Stomach (tissue), 9 donors: ENCODE results near the gene ACAD10. TPM values are rescaled to one million over a fixed set of nuclear protein-coding genes. Genes with fewer than 3 reads are reported as not detected.

Experiments
- DNase-seq, 2 donors: peaks; one replicate each; pipeline versions ENCODE4 v3.0.0 to v3.0.0-alpha.2; 2013 to 2019
- H3K27ac ChIP-seq, 5 donors: fragments of 200-600 bp in 4 of 5; sonication (generic) in 4 of 5; one replicate each; pipeline ENCODE4 v1.5.1; 2013 to 2019; ENCODE audit warnings: mild to moderate bottlenecking in 1 of 5, moderate library complexity in 1 of 5
- H3K27me3 ChIP-seq, 3 donors: fragments of 200-600 bp; sonication (generic); one replicate each; pipeline ENCODE4 v1.5.1; 2017 to 2019; ENCODE audit warnings: mixed run types in 1 of 3
- H3K36me3 ChIP-seq, 4 donors: fragments of 200-600 bp; sonication (generic); 1 replicate in 3 of 4; 2 replicates in 1 of 4; pipeline ENCODE4 v1.5.1; 2016 to 2019
- H3K4me1 ChIP-seq, 4 donors: fragments of 200-600 bp; sonication (generic); one replicate each; pipeline ENCODE4 v1.5.1; 2016 to 2019
- H3K4me3 ChIP-seq, 4 donors: fragments of 200-600 bp; sonication (generic) in 3 of 4; one replicate each; pipeline ENCODE4 v1.5.1; 2016 to 2019; ENCODE audit warnings: mild to moderate bottlenecking in 1 of 4
- H3K9me3 ChIP-seq, 4 donors: fragments of 200-600 bp; sonication (generic); one replicate each; pipeline ENCODE4 v1.5.1; 2016 to 2019
- CTCF ChIP-seq, 7 experiments: fragments of 450-650 bp in 4 of 7; fragments of 200-600 bp in 3 of 7; sonication (generic) in 3 of 7; IDR thresholded peaks; one replicate each; pipeline ENCODE4 v1.5.1; 2016 to 2019; ENCODE audit warnings: antibody characterized with exemption in 7 of 7, control low read depth in 2 of 7, mild to moderate bottlenecking in 1 of 7
- EP300 ChIP-seq: sonication (generic); formaldehyde crosslinking; IDR thresholded peaks from one replicate; pipeline ENCODE4 v1.6.1; 2017; ENCODE audit warnings: antibody characterized with exemption
- POLR2A ChIP-seq, 4 donors: fragments of 450-650 bp; IDR thresholded peaks; one replicate each; pipeline ENCODE4 v1.6.1; 2016; ENCODE audit warnings: antibody characterized with exemption in 4 of 4, control low read depth in 2 of 4, mild to moderate bottlenecking in 1 of 4, moderate library complexity in 1 of 4
- POLR2AphosphoS5 ChIP-seq, 3 donors: sonication (generic); formaldehyde crosslinking; IDR thresholded peaks; one replicate each; pipeline ENCODE4 v1.6.1; 2016; ENCODE audit warnings: antibody characterized with exemption in 3 of 3
- WGBS, 5 donors: extraction: QIAGEN DNeasy Blood & Tissue Kit in 3 of 5; methylation state at CpG; one replicate each; pipeline versions ENCODE4 v1.1.5 to v1.1.7; 2013 to 2018; 5-methylcytosine and 5-hydroxymethylcytosine counted together
- intact Hi-C: fragments of 100-400 bp; cut with DNase I; formaldehyde crosslinking; loops from one replicate; pipeline ENCODE4 v1.15.1; 2023; ENCODE audit warnings: low total_unique reads
- polyA plus RNA-seq, 3 donors: library from polyadenylated mRNA; stranded (reverse); fragments of 200-250 nt; gene quantifications; one replicate each; pipeline ENCODE4 v1.2.3, GENCODE V29; 2013
- total RNA-seq, 5 donors: library from RNA; depleted of rRNA; stranded (reverse); fragments of >200 nt; gene quantifications; one replicate each; pipeline versions ENCODE4 v1.1.0 to v1.2.3, GENCODE V29; 2014 to 2016
- donor health status: healthy with polysubstance abuse.
- donor health status: Bipolar disorder and iron deficiency.
- donor health status: healthy.

The ACAD10 gene
- total and polyA plus RNA-seq, 8 donors, result 9.4 to 128 (median 22.4) TPM

- WGBS, 5 donors, result 69 to 84% (median 82%) methylated on average over 4 of the region's 4 CpGs
- peaks cover 80 to 100% (median 100%) of the 10 kb centered on the region in 4 donors for H3K36me3 ChIP-seq
- H3K27ac ChIP-seq, result no peak overlapping the region
Measured at GRCh38 chr12:111798182-111798581, 112.3 kb downstream of the ACAD10 start.

GRCh38 chr12:111799758-111800157, 113.9 kb downstream of the ACAD10 start:
- no peak for TF ChIP-seq POLR2A (IDR thresholded peaks at IDR 0.05)
- no peak for TF ChIP-seq CTCF (IDR thresholded peaks at IDR 0.05)
- TF ChIP-seq POLR2AphosphoS5 (IDR thresholded peaks at IDR 0.05), result no peak
- TF ChIP-seq EP300, result no peak
- Histone ChIP-seq H3K36me3 (peaks cover 83 to 100% (median 100%) of the 10 kb centered on the region in 4 donors), H3K27ac (no peak overlapping the region), H3K4me1 (peaks cover 0 to 4% (median 0%) of the 10 kb centered on the region in 4 donors), H3K27me3 (no peaks in the 10 kb centered on the region), H3K4me3 (no peak overlapping the region), H3K9me3 (no peaks in the 10 kb centered on the region)
- WGBS, 5 donors, result 90 to 97% (median 93%) methylated on average over 9 of the region's 9 CpGs
- DNase-seq, result no peak
- intact Hi-C loops, result no loop called here

More at GRCh38 chr12:111798182-111798581, 112.3 kb downstream of the ACAD10 start:
- DNase-seq, result no peak
- intact Hi-C loops, result no loop called here
- H3K4me3 ChIP-seq, result no peak overlapping the region
- H3K27me3 ChIP-seq, result no peaks in the 10 kb centered on the region
- peaks cover 0 to 4% (median 0%) of the 10 kb centered on the region in 4 donors for H3K4me1 ChIP-seq
- no peaks in the 10 kb centered on the region for H3K9me3 ChIP-seq
- TF ChIP-seq POLR2A (IDR thresholded peaks at IDR 0.05) (no peak), CTCF (IDR thresholded peaks at IDR 0.05) (no peak), POLR2AphosphoS5 (IDR thresholded peaks at IDR 0.05) (no peak), EP300 (no peak)

- intact Hi-C loops, result no loop called here
- no peak for TF ChIP-seq POLR2A (IDR thresholded peaks at IDR 0.05)
- TF ChIP-seq EP300, result no peak
- no peak for TF ChIP-seq POLR2AphosphoS5 (IDR thresholded peaks at IDR 0.05)
- Histone ChIP-seq H3K27ac (no peak overlapping the region), H3K9me3 (no peaks in the 10 kb centered on the region), H3K27me3 (no peaks in the 10 kb centered on the region), H3K4me1 (no peaks in the 10 kb centered on the region), H3K4me3 (no peak overlapping the region), H3K36me3 (peaks cover 85 to 100% (median 100%) of the 10 kb centered on the region in 4 donors)
- no peak for DNase-seq
- WGBS, 5 donors, result 92 to 97% (median 94%) methylated on average over 6 of the region's 6 CpGs
Measured at GRCh38 chr12:111803038-111803626, 117.3 kb downstream of the ACAD10 start.

- Histone ChIP-seq H3K4me3 (no peak overlapping the region), H3K9me3 (no peaks in the 10 kb centered on the region), H3K4me1 (no peaks in the 10 kb centered on the region), H3K27me3 (no peaks in the 10 kb centered on the region), H3K27ac (no peak overlapping the region), H3K36me3 (peaks cover 86 to 100% (median 100%) of the 10 kb centered on the region in 4 donors)
- no peak for DNase-seq
- 96 to 97% (median 97%) methylated on average over 7 to 8 of the region's 8 CpGs for WGBS, 5 donors
- TF ChIP-seq POLR2A (IDR thresholded peaks at IDR 0.05), result no peak
- TF ChIP-seq POLR2AphosphoS5 (IDR thresholded peaks at IDR 0.05), result no peak
- no peak for TF ChIP-seq EP300
- TF ChIP-seq CTCF (IDR thresholded peaks at IDR 0.05), result no peak
- intact Hi-C loops, result no loop called here
Measured at GRCh38 chr12:111803851-111804250, 118.0 kb downstream of the ACAD10 start.

- H3K4me3 ChIP-seq, result no peak overlapping the region
- DNase-seq, result no peak
- no peak overlapping the region for H3K27ac ChIP-seq
- H3K9me3 ChIP-seq, result no peaks in the 10 kb centered on the region
- H3K27me3 ChIP-seq, result no peaks in the 10 kb centered on the region
- intact Hi-C loops, result loop anchor here (5.0 kb wide), 1 partner anchor 49 kb away; no protein-coding TSS in a partner anchor
- no peak for TF ChIP-seq POLR2A (IDR thresholded peaks at IDR 0.05)
- TF ChIP-seq CTCF (IDR thresholded peaks at IDR 0.05), result no peak
- no peak for TF ChIP-seq EP300
- TF ChIP-seq POLR2AphosphoS5 (IDR thresholded peaks at IDR 0.05), result no peak
- peaks cover 84 to 100% (median 100%) of the 10 kb centered on the region in 4 donors for H3K36me3 ChIP-seq
- WGBS, 5 donors, result 61 to 80% (median 69%) methylated on average over 4 of the region's 4 CpGs
- H3K4me1 ChIP-seq, result no peaks in the 10 kb centered on the region
Measured at GRCh38 chr12:111806304-111806703, 120.5 kb downstream of the ACAD10 start.
